Right atrium auricular region (tissue), 2 donors: Measurements from ENCODE around the gene AFF4. TPM values are rescaled to one million over a fixed set of nuclear protein-coding genes. Genes with fewer than 3 reads are reported as not detected.

Source experiments
- DNase-seq: peaks from one replicate; pipeline ENCODE4 v3.0.0-alpha.2; 2019; ENCODE audit warnings: low spot score
- H3K27ac ChIP-seq, 2 donors: fragments of 200-600 bp; sonication (generic); 1 replicate in 1 of 2; 2 replicates in 1 of 2; pipeline ENCODE4 v1.5.1; 2016 to 2019
- H3K27me3 ChIP-seq, 2 donors: fragments of 200-600 bp; sonication (generic); one replicate each; pipeline versions ENCODE4 v1.5.1 to v1.6.0; 2017 to 2019
- H3K36me3 ChIP-seq: fragments of 200-600 bp; sonication (generic); one replicate; pipeline ENCODE4 v1.5.1; 2016
- H3K4me1 ChIP-seq, 2 donors: fragments of 200-600 bp; sonication (generic); one replicate each; pipeline versions ENCODE4 v1.5.1 to v1.6.0; 2017 to 2019
- H3K4me3 ChIP-seq, 2 donors: fragments of 200-600 bp; sonication (generic); 1 replicate in 1 of 2; 2 replicates in 1 of 2; pipeline ENCODE4 v1.5.1; 2017 to 2019; ENCODE audit warnings: mild to moderate bottlenecking in 1 of 2, moderate library complexity in 1 of 2
- H3K9me3 ChIP-seq, 2 donors: fragments of 200-600 bp; sonication (generic); one replicate each; pipeline ENCODE4 v1.5.1; 2019
- CTCF ChIP-seq, 2 donors: fragments of 200-600 bp; sonication (generic); IDR thresholded peaks; one replicate each; pipeline ENCODE4 v1.5.1; 2019; ENCODE audit warnings: antibody characterized with exemption in 2 of 2
- total RNA-seq, 2 donors: library from RNA; depleted of rRNA; stranded (reverse); fragments of >200 nt; gene quantifications; one replicate each; pipeline ENCODE4 v1.1.0, GENCODE V29; 2016

The AFF4 gene
- total RNA-seq, 2 donors from 2014 or later: 36.8 to 47.3 TPM

DNA sequence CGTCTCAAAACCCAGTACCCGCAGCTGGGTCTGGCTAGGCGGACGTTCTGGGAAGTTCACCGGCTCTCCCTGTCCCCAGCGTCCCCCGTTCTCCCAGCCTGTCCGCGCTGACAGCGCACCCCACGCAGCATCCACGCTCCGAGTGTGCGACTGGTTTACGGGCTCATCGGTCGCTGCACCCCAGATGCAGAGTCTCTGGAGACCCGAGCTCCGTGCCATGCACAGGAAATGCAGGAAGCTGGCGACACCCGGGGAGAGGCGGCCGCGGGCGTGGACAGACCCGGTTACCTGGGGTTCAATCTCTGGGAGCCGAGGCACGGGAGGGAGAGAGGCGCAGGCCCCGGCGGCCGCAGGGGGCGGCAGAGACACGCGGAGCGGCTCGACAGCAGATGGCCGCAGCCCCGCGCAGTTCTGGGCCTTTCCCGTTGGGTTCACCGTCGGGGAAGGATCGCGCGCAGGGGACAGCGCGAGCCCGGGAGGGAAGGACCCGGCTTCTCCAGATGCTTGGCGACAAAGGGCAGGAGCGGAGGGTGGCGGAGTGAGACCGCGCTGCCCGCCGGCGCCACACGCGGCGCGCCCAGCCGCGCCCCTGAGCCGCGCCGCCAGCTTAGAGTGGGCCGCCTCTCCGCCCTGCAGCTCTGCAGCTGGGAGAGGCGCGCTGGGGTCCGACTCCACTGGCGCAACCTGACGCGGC is 133.5 kb downstream of the AFF4 start:
- Histone ChIP-seq H3K27ac (peak overlapping the region; percentile 65 to 72), H3K9me3 (no peaks in the 10 kb centered on the region), H3K4me1 (peaks cover 0 to 31% of the 10 kb centered on the region in 2 donors), H3K36me3 (no peaks in the 10 kb centered on the region), H3K27me3 (no peaks in the 10 kb centered on the region), H3K4me3 (peak overlapping the region; percentile 62 to 74)
- no peak for DNase-seq
- peak; percentile 85 to 93 for TF ChIP-seq CTCF (IDR thresholded peaks at IDR 0.05)

- Histone ChIP-seq H3K9me3 (no peaks in the 10 kb centered on the region), H3K36me3 (no peaks in the 10 kb centered on the region), H3K27me3 (no peaks in the 10 kb centered on the region), H3K4me1 (peaks cover 0 to 31% of the 10 kb centered on the region in 2 donors), H3K4me3 (peak overlapping the region in 1 of 2 donors; percentile 74), H3K27ac (no peak overlapping the region)
- TF ChIP-seq CTCF (IDR thresholded peaks at IDR 0.05): no peak
- no peak for DNase-seq
These were observed 134.5 kb downstream of the AFF4 start for GRCh38 chr5:132828846-132829494.

GRCh38 chr5:132827943-132828673 is 135.3 kb downstream of the AFF4 start:
- no peaks in the 10 kb centered on the region for H3K27me3 ChIP-seq
- H3K4me3 ChIP-seq: no peak overlapping the region
- H3K9me3 ChIP-seq: no peaks in the 10 kb centered on the region
- H3K36me3 ChIP-seq: no peaks in the 10 kb centered on the region
- peak; percentile 50 for DNase-seq
- TF ChIP-seq CTCF (IDR thresholded peaks at IDR 0.05): no peak
- peaks cover 0 to 36% of the 10 kb centered on the region in 2 donors for H3K4me1 ChIP-seq
- H3K27ac ChIP-seq: no peak overlapping the region

GRCh38 chr5:132826424-132827082 is 136.9 kb downstream of the AFF4 start:
- no peak for TF ChIP-seq CTCF (IDR thresholded peaks at IDR 0.05)
- Histone ChIP-seq H3K27me3 (no peaks in the 10 kb centered on the region), H3K9me3 (no peaks in the 10 kb centered on the region), H3K36me3 (no peaks in the 10 kb centered on the region), H3K4me3 (no peak overlapping the region), H3K4me1 (peaks cover 0 to 42% of the 10 kb centered on the region in 2 donors), H3K27ac (no peak overlapping the region)
- no peak for DNase-seq

- H3K27ac ChIP-seq: no peak overlapping the region
- no peak for TF ChIP-seq CTCF (IDR thresholded peaks at IDR 0.05)
- H3K27me3 ChIP-seq: no peaks in the 10 kb centered on the region
- no peak for DNase-seq
- H3K4me1 ChIP-seq: peaks cover 0 to 38% of the 10 kb centered on the region in 2 donors
- H3K9me3 ChIP-seq: no peaks in the 10 kb centered on the region
- H3K4me3 ChIP-seq: peak overlapping the region; percentile 20 to 42
- H3K36me3 ChIP-seq: no peaks in the 10 kb centered on the region
These were observed 137.5 kb downstream of the AFF4 start for GRCh38 chr5:132825834-132826391.
